ENCODE measurements around the gene LPCAT2. TPM values are rescaled to one million over a fixed set of nuclear protein-coding genes. Genes with fewer than 3 reads are reported as not detected.

LPCAT2 gene
- total and polyA plus RNA-seq, 7 donors, result 1.0 to 4.3 (median 2.1) TPM

DNA sequence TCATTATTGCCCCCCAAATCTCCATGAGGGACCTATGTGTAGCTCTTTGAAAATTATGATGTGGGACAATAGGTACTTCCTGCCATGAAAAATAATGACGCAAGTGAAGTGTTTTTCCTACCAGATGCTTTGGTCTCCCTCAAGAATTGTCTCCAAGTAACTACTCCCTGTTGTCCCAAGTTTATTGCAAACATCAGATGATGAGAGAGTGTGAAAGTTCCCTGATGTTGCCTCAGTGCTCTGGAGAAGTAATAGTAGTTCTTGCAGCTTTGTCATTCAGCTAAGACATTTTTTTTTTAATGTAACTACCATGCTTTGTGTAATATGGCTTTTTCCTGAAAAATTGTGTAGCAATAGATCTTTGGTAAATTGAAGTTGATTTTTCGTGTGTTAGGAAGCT, 20.1 kb downstream of the LPCAT2 start:
- no peaks in the 10 kb centered on the region for H3K4me1 ChIP-seq
- intact Hi-C loops (cut with DNase I), result no loop called here
- 62 to 70% (median 64%) methylated on average over 2 of the region's 2 CpGs for WGBS, 3 donors
- TF ChIP-seq, protein P1, sequence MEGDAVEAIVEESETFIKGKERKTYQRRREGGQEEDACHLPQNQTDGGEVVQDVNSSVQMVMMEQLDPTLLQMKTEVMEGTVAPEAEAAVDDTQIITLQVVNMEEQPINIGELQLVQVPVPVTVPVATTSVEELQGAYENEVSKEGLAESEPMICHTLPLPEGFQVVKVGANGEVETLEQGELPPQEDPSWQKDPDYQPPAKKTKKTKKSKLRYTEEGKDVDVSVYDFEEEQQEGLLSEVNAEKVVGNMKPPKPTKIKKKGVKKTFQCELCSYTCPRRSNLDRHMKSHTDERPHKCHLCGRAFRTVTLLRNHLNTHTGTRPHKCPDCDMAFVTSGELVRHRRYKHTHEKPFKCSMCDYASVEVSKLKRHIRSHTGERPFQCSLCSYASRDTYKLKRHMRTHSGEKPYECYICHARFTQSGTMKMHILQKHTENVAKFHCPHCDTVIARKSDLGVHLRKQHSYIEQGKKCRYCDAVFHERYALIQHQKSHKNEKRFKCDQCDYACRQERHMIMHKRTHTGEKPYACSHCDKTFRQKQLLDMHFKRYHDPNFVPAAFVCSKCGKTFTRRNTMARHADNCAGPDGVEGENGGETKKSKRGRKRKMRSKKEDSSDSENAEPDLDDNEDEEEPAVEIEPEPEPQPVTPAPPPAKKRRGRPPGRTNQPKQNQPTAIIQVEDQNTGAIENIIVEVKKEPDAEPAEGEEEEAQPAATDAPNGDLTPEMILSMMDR (IDR thresholded peaks at IDR 0.05), result no peak
- no peaks in the 10 kb centered on the region for H3K9me3 ChIP-seq
- peak in 1 of 4 donors; percentile 47 for ATAC-seq
- DNase-seq, result no peak
- no peak overlapping the region for H3K4me3 ChIP-seq
- no peak overlapping the region for H3K27ac ChIP-seq
- H3K27me3 ChIP-seq (ENCODE audit: insufficient read depth in 3 of 3, low read length in 2 of 3), result no peaks in the 10 kb centered on the region
- H3K36me3 ChIP-seq (ENCODE audit: insufficient read depth in 1 of 2, low read depth in 1 of 2), result no peaks in the 10 kb centered on the region

DNA sequence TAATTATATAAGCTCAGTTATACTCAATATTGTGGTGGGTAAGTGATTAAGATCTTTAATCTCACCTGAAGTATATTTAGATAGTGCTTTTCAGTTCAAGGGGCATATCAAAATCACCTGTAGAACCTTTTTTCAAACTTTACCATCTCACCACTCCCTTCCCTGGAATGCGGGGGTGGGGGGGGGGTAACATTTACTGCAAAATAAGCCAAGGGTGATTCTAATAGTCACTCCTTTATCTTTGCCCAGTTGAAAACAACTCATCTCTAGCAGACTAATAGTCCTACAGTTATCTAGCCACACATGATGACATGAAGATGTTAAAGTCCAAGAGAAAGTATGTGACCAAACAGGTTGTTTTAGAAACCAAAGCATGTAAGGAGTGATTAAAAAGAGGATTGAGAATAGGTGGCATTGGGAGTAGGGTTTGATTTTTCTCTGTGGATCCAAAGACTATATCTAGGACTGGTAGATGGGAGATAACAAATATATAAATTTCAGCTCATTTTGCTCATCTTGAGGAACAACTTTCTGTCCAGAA, 21.5 kb downstream of the LPCAT2 start:
- WGBS, 3 donors, result 98 to 100% (median 100%) methylated on average over 1 of the region's 1 CpG
- intact Hi-C loops (cut with DNase I), result no loop called here
- H3K4me3 ChIP-seq, result no peak overlapping the region

DNA sequence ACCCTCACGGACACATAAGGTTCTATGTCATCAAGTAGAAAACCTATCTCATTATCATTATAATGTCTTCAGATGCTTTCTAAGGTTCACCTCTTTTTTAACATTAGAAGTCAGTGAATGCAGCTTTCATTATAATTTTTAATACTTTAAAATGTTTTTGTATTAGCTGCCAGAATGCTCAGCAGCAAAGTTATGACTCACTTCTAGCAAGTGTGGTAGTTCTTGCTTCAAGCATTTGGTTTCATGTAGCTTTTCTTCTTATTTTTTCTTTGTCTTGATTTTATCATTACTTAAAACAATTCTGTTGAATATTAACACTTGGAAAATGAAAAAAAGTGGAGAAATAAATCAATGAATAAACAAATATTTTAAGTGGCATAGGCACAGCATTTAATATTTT, 23.4 kb downstream of the LPCAT2 start:
- ATAC-seq (no peak), DNase-seq (no peak)
- intact Hi-C loops (cut with DNase I), result no loop called here
- TF ChIP-seq, protein P1 (IDR thresholded peaks at IDR 0.05), result no peak
- no peaks in the 10 kb centered on the region for H3K4me1 ChIP-seq
- no peaks in the 10 kb centered on the region for H3K27me3 ChIP-seq (ENCODE audit: insufficient read depth in 3 of 3, low read length in 2 of 3)
- no peaks in the 10 kb centered on the region for H3K36me3 ChIP-seq (ENCODE audit: insufficient read depth in 1 of 2, low read depth in 1 of 2)
- H3K4me3 ChIP-seq, result no peak overlapping the region
- no peaks in the 10 kb centered on the region for H3K9me3 ChIP-seq
- H3K27ac ChIP-seq, result no peak overlapping the region
- 88 to 97% (median 90%) methylated on average over 1 of the region's 1 CpG for WGBS, 3 donors

More for the DNA sequence above, 21.5 kb downstream of the LPCAT2 start:
- H3K9me3 ChIP-seq, result no peaks in the 10 kb centered on the region
- TF ChIP-seq, protein P1 (IDR thresholded peaks at IDR 0.05), result no peak
- no peaks in the 10 kb centered on the region for H3K4me1 ChIP-seq
- H3K36me3 ChIP-seq (ENCODE audit: insufficient read depth in 1 of 2, low read depth in 1 of 2), result no peaks in the 10 kb centered on the region
- ATAC-seq (no peak), DNase-seq (no peak)
- H3K27me3 ChIP-seq (ENCODE audit: insufficient read depth in 3 of 3, low read length in 2 of 3), result no peaks in the 10 kb centered on the region
- no peak overlapping the region for H3K27ac ChIP-seq

DNA sequence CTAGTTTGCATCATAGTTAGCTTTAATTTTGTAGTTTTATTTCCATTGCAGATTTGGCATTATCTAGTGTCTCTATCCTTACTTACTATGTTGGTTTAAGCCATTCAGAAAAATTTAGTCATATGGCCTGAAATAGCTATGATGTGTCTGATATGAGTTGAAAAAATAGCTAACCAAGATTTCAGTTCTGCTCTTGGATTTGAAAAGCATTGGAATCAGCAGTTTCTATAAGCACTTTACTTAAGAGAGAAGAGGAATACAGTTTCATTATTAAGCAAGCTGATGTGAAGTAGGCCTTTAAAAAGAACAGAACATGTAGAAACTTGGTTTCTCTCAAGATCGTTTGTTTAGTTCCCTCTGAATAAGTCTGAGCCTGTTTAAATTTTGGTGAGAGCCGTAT, 25.9 kb downstream of the LPCAT2 start:
- TF ChIP-seq, protein P1 (IDR thresholded peaks at IDR 0.05), result no peak
- ATAC-seq (no peak), DNase-seq (no peak)
- no peak overlapping the region for H3K4me3 ChIP-seq
- H3K27me3 ChIP-seq (ENCODE audit: insufficient read depth in 3 of 3, low read length in 2 of 3), result no peaks in the 10 kb centered on the region
- intact Hi-C loops (cut with DNase I), result no loop called here
- no peaks in the 10 kb centered on the region for H3K9me3 ChIP-seq
- no peaks in the 10 kb centered on the region for H3K36me3 ChIP-seq (ENCODE audit: insufficient read depth in 1 of 2, low read depth in 1 of 2)
- no peaks in the 10 kb centered on the region for H3K4me1 ChIP-seq
- H3K27ac ChIP-seq, result no peak overlapping the region
- 74 to 86% (median 77%) methylated on average over 2 of the region's 2 CpGs for WGBS, 3 donors

DNA sequence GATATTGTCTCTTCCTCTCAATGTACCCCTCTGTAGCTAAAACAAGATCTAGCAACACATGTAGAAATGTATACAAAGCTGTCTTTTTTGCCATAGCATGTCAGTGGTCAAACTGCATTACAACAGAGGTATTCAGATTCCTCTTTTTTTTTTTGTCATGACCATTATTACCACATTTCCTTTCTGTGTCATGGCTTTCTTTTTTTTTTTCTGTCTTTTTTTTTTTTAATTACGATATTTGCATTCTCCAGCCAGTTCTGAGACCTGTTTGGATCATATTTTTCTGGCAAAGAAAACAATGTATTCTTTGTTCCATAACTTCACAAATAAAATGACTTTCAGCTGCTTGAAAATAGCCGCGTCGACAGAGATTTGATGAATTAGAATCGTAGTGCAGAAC, 30.2 kb downstream of the LPCAT2 start:
- H3K4me1 ChIP-seq, result no peaks in the 10 kb centered on the region
- H3K9me3 ChIP-seq, result no peaks in the 10 kb centered on the region
- 32 to 40% (median 38%) methylated on average over 5 of the region's 5 CpGs for WGBS, 3 donors
- H3K36me3 ChIP-seq (ENCODE audit: insufficient read depth in 1 of 2, low read depth in 1 of 2), result no peaks in the 10 kb centered on the region
- intact Hi-C loops (cut with DNase I), result no loop called here
- H3K27ac ChIP-seq, result no peak overlapping the region
- H3K27me3 ChIP-seq (ENCODE audit: insufficient read depth in 3 of 3, low read length in 2 of 3), result no peaks in the 10 kb centered on the region
- TF ChIP-seq, protein P1 (IDR thresholded peaks at IDR 0.05), result no peak
- ATAC-seq (no peak), DNase-seq (no peak)
- no peak overlapping the region for H3K4me3 ChIP-seq
